MCF 10A (cell line): Measurements from ENCODE around the gene MTMR4. TPM values are rescaled to one million over a fixed set of nuclear protein-coding genes. Genes with fewer than 3 reads are reported as not detected.

ENCODE experiments used
- BruUV-seq: library from RNA; stranded (reverse); fragments of 400-500 nt; replicated peaks from 2 replicates; lab custom pipeline; 2021; lab: Mats Ljungman, UMichigan
- CTCF ChIA-PET: fragments of 300-600 bp; sonication (Branson Sonifier 250); formaldehyde crosslinking; extraction: SDS; loops from one replicate; lab custom pipeline; 2021; ENCODE audit warnings: antibody characterized with exemption, inconsistent platforms; lab: Yijun Ruan, JAX
- POLR2A ChIA-PET: fragments of 300-600, 350-650 bp; sonication (Branson Sonifier 250); formaldehyde crosslinking; extraction: SDS; loops from one replicate; lab custom pipeline; 2020; ENCODE audit warnings: antibody characterized with exemption, inconsistent platforms; lab: Yijun Ruan, JAX
- DNase-seq: peaks from one replicate; pipeline ENCODE4 v3.0.0-alpha.2; 2018; ENCODE audit not compliant: unreplicated experiment
- H3K27ac Mint-ChIP-seq: one replicate; pipeline ENCODE4 v1.8.0; 2022; ENCODE audit warnings: mild to moderate bottlenecking, low read depth, mixed read lengths; ENCODE audit not compliant: unreplicated experiment
- H3K27me3 Mint-ChIP-seq: one replicate; pipeline ENCODE4 v1.8.0; 2022; ENCODE audit warnings: mixed read lengths; ENCODE audit not compliant: insufficient read depth, unreplicated experiment
- H3K36me3 Mint-ChIP-seq: one replicate; pipeline ENCODE4 v1.8.0; 2022; ENCODE audit warnings: mild to moderate bottlenecking, moderate library complexity, mixed read lengths; ENCODE audit not compliant: insufficient read depth, unreplicated experiment
- H3K4me1 Mint-ChIP-seq: one replicate; pipeline ENCODE4 v1.8.0; 2022; ENCODE audit warnings: mixed read lengths; ENCODE audit not compliant: insufficient read depth, unreplicated experiment
- H3K4me3 Mint-ChIP-seq: one replicate; pipeline ENCODE4 v1.8.0; 2022; ENCODE audit warnings: mild to moderate bottlenecking, moderate library complexity, mixed read lengths; ENCODE audit not compliant: unreplicated experiment
- H3K9me3 Mint-ChIP-seq: one replicate; pipeline ENCODE4 v1.8.0; 2022; ENCODE audit warnings: mixed read lengths; ENCODE audit not compliant: unreplicated experiment
- intact Hi-C: fragments of 100-400 bp; cut with micrococcal nuclease; formaldehyde crosslinking; loops from 2 replicates; pipeline ENCODE4 v1.14.1; 2022
- total RNA-seq: library from RNA; stranded (reverse); gene quantifications from 2 replicates; pipeline ENCODE4 v1.2.3, GENCODE V29; 2022
- TF ChIP-seq, protein P1 (sequence below): fragments of 200-600 bp; IDR thresholded peaks from one replicate; pipeline ENCODE4 v1.8.0; 2022; ENCODE audit warnings: antibody characterized with exemption, mild to moderate bottlenecking; ENCODE audit not compliant: unreplicated experiment

Gene MTMR4
- total RNA-seq, 1 experiment from 2014 or later = 38.1 TPM

GRCh38 chr17:58517378-58517927, 3.0 kb upstream of the MTMR4 start:
- peak overlapping the region; percentile 95 for H3K27ac Mint-ChIP-seq
- TF ChIP-seq, protein P1, sequence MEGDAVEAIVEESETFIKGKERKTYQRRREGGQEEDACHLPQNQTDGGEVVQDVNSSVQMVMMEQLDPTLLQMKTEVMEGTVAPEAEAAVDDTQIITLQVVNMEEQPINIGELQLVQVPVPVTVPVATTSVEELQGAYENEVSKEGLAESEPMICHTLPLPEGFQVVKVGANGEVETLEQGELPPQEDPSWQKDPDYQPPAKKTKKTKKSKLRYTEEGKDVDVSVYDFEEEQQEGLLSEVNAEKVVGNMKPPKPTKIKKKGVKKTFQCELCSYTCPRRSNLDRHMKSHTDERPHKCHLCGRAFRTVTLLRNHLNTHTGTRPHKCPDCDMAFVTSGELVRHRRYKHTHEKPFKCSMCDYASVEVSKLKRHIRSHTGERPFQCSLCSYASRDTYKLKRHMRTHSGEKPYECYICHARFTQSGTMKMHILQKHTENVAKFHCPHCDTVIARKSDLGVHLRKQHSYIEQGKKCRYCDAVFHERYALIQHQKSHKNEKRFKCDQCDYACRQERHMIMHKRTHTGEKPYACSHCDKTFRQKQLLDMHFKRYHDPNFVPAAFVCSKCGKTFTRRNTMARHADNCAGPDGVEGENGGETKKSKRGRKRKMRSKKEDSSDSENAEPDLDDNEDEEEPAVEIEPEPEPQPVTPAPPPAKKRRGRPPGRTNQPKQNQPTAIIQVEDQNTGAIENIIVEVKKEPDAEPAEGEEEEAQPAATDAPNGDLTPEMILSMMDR = no peak
- H3K4me1 Mint-ChIP-seq = peaks cover 24% of the 10 kb centered on the region
- H3K27me3 Mint-ChIP-seq = no peaks in the 10 kb centered on the region
- peaks cover 8% of the 10 kb centered on the region for H3K36me3 Mint-ChIP-seq
- ChIA-PET POLR2A (interaction anchor here (1.4 to 4.0 kb wide), 12 partner anchors 13 to 589 kb away, joined by 4 to 85 read pairs (median 8); partner anchors contain the start of genes RAD51C, TEX14 and TRIM37), CTCF (interaction anchor here (0.8 to 2.3 kb wide), 4 partner anchors 16 to 488 kb away, joined by 3 to 12 read pairs (median 8); no protein-coding TSS in a partner anchor)
- TSS peak; percentile 23 for BruUV-seq
- no peaks in the 10 kb centered on the region for H3K9me3 Mint-ChIP-seq
- H3K4me3 Mint-ChIP-seq = peak overlapping the region; percentile 89
- intact Hi-C loops = no loop called here
- DNase-seq = no peak

- no peak for DNase-seq
- ChIA-PET CTCF (interaction anchor here (0.6 kb wide), 1 partner anchor 9 kb away, joined by 3 read pairs; no protein-coding TSS in a partner anchor), POLR2A (interaction anchor here (0.6 to 4.0 kb wide), 4 partner anchors 103 to 572 kb away, joined by 3 to 35 read pairs (median 4); no protein-coding TSS in a partner anchor)
- BruUV-seq = no TSS peak
- TF ChIP-seq, protein P1 = no peak
- Mint-ChIP-seq H3K36me3 (peaks cover 13% of the 10 kb centered on the region), H3K4me3 (peak overlapping the region; percentile 89), H3K4me1 (peaks cover 23% of the 10 kb centered on the region), H3K27me3 (no peaks in the 10 kb centered on the region), H3K27ac (peak overlapping the region; percentile 95), H3K9me3 (no peaks in the 10 kb centered on the region)
- intact Hi-C loops = no loop called here
These were observed 2.4 kb upstream of the MTMR4 start for GRCh38 chr17:58516644-58517377.

DNA sequence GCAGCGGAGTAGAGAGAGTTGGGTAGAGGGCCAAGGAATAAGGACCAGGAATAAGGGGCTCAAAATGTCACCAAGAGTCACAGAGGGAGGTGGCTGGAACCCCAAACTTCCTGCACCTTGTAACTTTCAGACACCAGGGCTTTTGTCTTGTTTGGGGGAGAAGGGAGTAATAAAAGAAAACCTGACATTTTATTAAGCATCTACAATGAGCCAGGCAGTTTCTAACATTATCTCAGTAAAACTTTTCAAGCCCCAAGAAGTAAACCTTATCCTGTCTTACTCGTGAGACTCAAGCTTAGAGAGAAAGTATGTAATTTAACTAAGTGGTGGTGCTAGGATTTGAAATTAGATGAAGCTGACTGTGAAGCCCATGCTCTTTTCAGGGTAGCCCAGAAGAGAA, 848 bp upstream of the MTMR4 start:
- H3K36me3 Mint-ChIP-seq = peaks cover 28% of the 10 kb centered on the region
- H3K4me3 Mint-ChIP-seq = peak overlapping the region; percentile 81
- peak overlapping the region; percentile 19 for H3K27ac Mint-ChIP-seq
- no peaks in the 10 kb centered on the region for H3K27me3 Mint-ChIP-seq
- ChIA-PET POLR2A (interaction anchor here (1.2 to 4.0 kb wide), 4 partner anchors 99 to 199 kb away, joined by 4 to 35 read pairs (median 13); partner anchors contain the start of genes RAD51C, RNF43 and TEX14), CTCF (interaction anchor here (0.6 to 1.8 kb wide), 6 partner anchors 63 to 490 kb away, joined by 3 to 5 read pairs (median 4); no protein-coding TSS in a partner anchor)
- H3K9me3 Mint-ChIP-seq = no peaks in the 10 kb centered on the region
- no TSS peak for BruUV-seq
- peaks cover 23% of the 10 kb centered on the region for H3K4me1 Mint-ChIP-seq
- intact Hi-C loops = no loop called here
- TF ChIP-seq, protein P1 = no peak
- no peak for DNase-seq

- Mint-ChIP-seq H3K4me3 (peak overlapping the region; percentile 81), H3K9me3 (no peaks in the 10 kb centered on the region), H3K4me1 (peaks cover 23% of the 10 kb centered on the region), H3K27me3 (no peaks in the 10 kb centered on the region), H3K36me3 (peaks cover 33% of the 10 kb centered on the region), H3K27ac (no peak overlapping the region)
- POLR2A ChIA-PET = interaction anchor here (0.7 to 4.0 kb wide), 7 partner anchors 99 to 923 kb away, joined by 3 to 35 read pairs (median 4); partner anchors contain the start of genes RAD51C, RNF43, SUPT4H1 and TEX14
- TF ChIP-seq, protein P1 = no peak
- CTCF ChIA-PET = interaction anchor here (0.7 to 1.8 kb wide), 6 partner anchors 63 to 491 kb away, joined by 3 to 5 read pairs (median 3); no protein-coding TSS in a partner anchor
- intact Hi-C loops = no loop called here
- no TSS peak for BruUV-seq
- no peak for DNase-seq
These were observed 326 bp upstream of the MTMR4 start for GRCh38 chr17:58514770-58515157.
